ENCODE measurements around the gene DYSF. TPM values are rescaled to one million over a fixed set of nuclear protein-coding genes. Genes with fewer than 3 reads are reported as not detected.

Gene DYSF
- total and polyA plus RNA-seq, 5 donors, result 36.7 to 49.4 (median 42.1) TPM

DNA sequence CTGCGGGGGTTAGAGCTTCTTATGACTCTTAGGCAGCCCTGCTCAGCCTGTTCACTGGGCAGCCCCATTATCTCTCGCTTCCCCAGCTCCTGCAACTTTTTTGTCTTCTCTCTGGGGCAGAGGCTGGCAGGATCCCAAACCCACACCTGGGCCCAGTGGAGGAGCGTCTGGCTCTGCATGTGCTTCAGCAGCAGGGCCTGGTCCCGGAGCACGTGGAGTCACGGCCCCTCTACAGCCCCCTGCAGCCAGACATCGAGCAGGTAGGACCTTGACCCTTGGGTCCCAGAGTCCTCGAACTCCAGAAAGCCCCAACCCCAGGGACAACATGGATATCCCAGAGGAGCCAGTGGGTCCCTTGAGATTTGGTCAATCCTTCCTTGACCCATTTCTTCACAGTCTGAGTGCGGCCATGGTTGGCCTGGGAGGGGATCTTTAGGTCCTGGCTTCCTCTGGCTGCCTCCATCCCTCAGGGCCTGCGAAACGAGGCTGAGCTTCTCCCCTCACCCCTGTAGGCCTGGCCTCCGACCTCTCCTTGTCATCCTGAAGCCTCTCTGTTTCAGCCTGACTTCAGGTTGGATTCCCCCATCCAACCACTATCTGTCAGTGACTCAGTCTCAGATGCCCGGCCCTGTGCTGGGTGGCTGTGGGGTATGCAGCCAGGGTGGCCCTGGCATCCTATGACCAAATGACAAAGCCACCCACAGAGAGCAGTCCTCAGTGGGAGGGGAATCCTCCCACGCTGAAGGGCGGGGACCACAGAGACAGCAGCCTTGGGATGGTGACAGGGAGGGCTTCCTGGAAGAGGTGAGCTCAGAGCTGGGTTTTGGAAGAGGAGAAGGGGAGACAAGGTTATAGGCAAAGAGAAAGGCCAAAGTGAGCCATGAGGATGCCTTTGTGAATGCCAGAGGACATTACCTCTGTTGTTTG is 214.2 kb downstream of the DYSF start:
- no peak overlapping the region for H3K27ac ChIP-seq (ENCODE audit: low read length)
- no peaks in the 10 kb centered on the region for H3K27me3 ChIP-seq (ENCODE audit: control insufficient read depth, insufficient read depth)
- ATAC-seq (no peak), DNase-seq (no peak)
- WGBS, result 89% methylated on average over 15 of the region's 15 CpGs
- no peaks in the 10 kb centered on the region for H3K9me3 ChIP-seq (ENCODE audit: control insufficient read depth, low read length)
- H3K4me1 ChIP-seq (ENCODE audit: control insufficient read depth, insufficient read depth, low read length), result no peaks in the 10 kb centered on the region
- intact Hi-C loops (cut with DNase I), result no loop called here
- H3K4me3 ChIP-seq (ENCODE audit: low read length), result no peak overlapping the region

DNA sequence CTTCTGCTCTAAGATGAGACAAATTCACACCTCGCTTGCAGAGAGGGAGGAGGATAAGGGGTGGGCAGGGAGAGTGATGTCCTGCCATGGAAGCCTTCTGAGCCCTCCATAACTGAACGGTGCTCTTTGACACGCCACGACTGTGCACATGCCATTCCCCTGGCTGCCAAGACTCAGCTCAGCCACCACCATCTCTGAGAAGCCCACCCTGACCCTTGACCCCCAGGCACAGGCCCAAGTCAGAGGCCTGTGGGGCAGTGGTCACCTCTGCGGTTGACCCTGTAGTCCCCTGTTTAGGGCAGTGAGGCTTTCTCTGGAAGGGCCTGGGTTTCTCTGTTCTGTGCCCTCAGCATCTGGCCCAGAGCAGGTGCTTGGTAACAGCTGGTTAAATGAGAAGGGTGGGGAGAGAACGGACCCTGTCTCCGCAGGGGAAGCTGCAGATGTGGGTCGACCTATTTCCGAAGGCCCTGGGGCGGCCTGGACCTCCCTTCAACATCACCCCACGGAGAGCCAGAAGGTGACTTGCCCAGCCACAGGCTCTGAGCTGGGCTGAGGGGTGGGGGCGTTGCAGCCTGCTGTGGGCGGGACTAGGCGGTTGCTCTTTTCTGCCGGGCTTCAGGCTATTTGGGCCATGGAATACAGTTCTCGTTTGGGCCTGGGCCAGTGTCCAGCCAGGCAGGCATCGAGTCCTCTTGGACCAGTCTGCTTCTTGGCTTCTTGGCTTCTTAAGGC is 215.1 kb downstream of the DYSF start:
- no peak overlapping the region for H3K27ac ChIP-seq (ENCODE audit: low read length)
- no peaks in the 10 kb centered on the region for H3K4me1 ChIP-seq (ENCODE audit: control insufficient read depth, insufficient read depth, low read length)
- H3K4me3 ChIP-seq (ENCODE audit: low read length), result no peak overlapping the region
- no peaks in the 10 kb centered on the region for H3K27me3 ChIP-seq (ENCODE audit: control insufficient read depth, insufficient read depth)
- intact Hi-C loops (cut with DNase I), result no loop called here
- DNase-seq (peak in 1 of 3 donors; percentile 42), ATAC-seq (no peak)
- no peaks in the 10 kb centered on the region for H3K9me3 ChIP-seq (ENCODE audit: control insufficient read depth, low read length)
- WGBS, result 92% methylated on average over 17 of the region's 17 CpGs

DNA sequence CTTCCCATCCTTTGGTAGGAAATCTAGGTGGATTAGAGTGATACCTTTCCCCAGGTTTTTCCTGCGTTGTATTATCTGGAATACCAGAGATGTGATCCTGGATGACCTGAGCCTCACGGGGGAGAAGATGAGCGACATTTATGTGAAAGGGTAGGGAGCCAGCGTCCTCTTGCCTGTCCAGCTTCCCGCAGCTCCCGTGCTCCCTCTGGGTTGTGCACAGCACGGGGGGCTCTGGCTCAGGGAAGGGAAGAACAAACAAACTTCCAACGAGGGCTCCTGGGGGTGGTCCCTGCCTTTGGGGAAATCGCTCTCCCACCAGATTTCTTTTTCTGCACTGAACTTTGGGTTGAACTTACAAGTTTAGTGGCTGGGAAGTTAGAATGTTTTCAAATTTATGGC is 215.7 kb downstream of the DYSF start:
- WGBS, result 88% methylated on average over 9 of the region's 9 CpGs
- ATAC-seq (no peak), DNase-seq (no peak)
- H3K9me3 ChIP-seq (ENCODE audit: control insufficient read depth, low read length), result no peaks in the 10 kb centered on the region
- H3K27ac ChIP-seq (ENCODE audit: low read length), result no peak overlapping the region
- intact Hi-C loops (cut with DNase I), result no loop called here
- H3K27me3 ChIP-seq (ENCODE audit: control insufficient read depth, insufficient read depth), result no peaks in the 10 kb centered on the region
- H3K4me3 ChIP-seq (ENCODE audit: low read length), result no peak overlapping the region
- H3K4me1 ChIP-seq (ENCODE audit: control insufficient read depth, insufficient read depth, low read length), result no peaks in the 10 kb centered on the region

GRCh38 chr2:71669628-71670429 is 216.5 kb downstream of the DYSF start:
- intact Hi-C loops (cut with DNase I), result no loop called here
- no peaks in the 10 kb centered on the region for H3K27me3 ChIP-seq (ENCODE audit: control insufficient read depth, insufficient read depth)
- 86% methylated on average over 8 of the region's 8 CpGs for WGBS
- H3K27ac ChIP-seq (ENCODE audit: low read length), result no peak overlapping the region
- no peak for ATAC-seq
- H3K9me3 ChIP-seq (ENCODE audit: control insufficient read depth, low read length), result no peaks in the 10 kb centered on the region
- no peak overlapping the region for H3K4me3 ChIP-seq (ENCODE audit: low read length)
- no peak for DNase-seq
- H3K4me1 ChIP-seq (ENCODE audit: control insufficient read depth, insufficient read depth, low read length), result no peaks in the 10 kb centered on the region

DNA sequence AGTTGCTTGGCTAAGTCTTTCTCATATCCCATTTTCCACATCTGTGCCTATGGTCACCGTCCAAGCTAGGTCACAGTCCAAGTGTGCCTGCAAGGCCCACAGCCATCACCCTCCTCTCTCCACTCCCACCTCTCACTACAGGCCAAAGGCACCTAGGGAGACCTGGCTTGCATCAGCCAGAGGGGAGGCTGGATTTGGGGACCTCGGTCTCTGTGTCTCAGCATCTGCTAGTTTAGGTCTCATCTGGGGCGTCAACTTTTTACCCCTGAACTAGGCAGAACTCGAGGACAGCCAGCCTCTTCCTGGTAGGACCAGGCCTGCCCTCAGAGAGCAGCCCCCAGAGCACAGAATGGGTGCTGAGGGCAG is 217.1 kb downstream of the DYSF start:
- Histone ChIP-seq H3K9me3 (ENCODE audit: control insufficient read depth, low read length) (no peaks in the 10 kb centered on the region), H3K27ac (ENCODE audit: low read length) (no peak overlapping the region), H3K27me3 (ENCODE audit: control insufficient read depth, insufficient read depth) (no peaks in the 10 kb centered on the region), H3K4me1 (ENCODE audit: control insufficient read depth, insufficient read depth, low read length) (no peaks in the 10 kb centered on the region), H3K4me3 (ENCODE audit: low read length) (no peak overlapping the region)
- WGBS, result 95% methylated on average over 4 of the region's 4 CpGs
- ATAC-seq, result no peak
- no peak for DNase-seq
- intact Hi-C loops (cut with DNase I), result no loop called here

GRCh38 chr2:71671203-71671854 is 218.0 kb downstream of the DYSF start:
- 81% methylated on average over 6 of the region's 6 CpGs for WGBS
- Histone ChIP-seq H3K4me3 (ENCODE audit: low read length) (no peak overlapping the region), H3K27me3 (ENCODE audit: control insufficient read depth, insufficient read depth) (no peaks in the 10 kb centered on the region), H3K9me3 (ENCODE audit: control insufficient read depth, low read length) (no peaks in the 10 kb centered on the region), H3K27ac (ENCODE audit: low read length) (no peak overlapping the region), H3K4me1 (ENCODE audit: control insufficient read depth, insufficient read depth, low read length) (no peaks in the 10 kb centered on the region)
- intact Hi-C loops (cut with DNase I), result no loop called here
- no peak for ATAC-seq
- DNase-seq, result no peak

- Histone ChIP-seq H3K27me3 (ENCODE audit: control insufficient read depth, insufficient read depth) (no peaks in the 10 kb centered on the region), H3K27ac (ENCODE audit: low read length) (no peak overlapping the region), H3K4me3 (ENCODE audit: low read length) (no peak overlapping the region), H3K9me3 (ENCODE audit: control insufficient read depth, low read length) (no peaks in the 10 kb centered on the region), H3K4me1 (ENCODE audit: control insufficient read depth, insufficient read depth, low read length) (no peaks in the 10 kb centered on the region)
- intact Hi-C loops (cut with DNase I), result no loop called here
- peak in 1 of 2 donors; percentile 29 for ATAC-seq
- peak in 1 of 3 donors; percentile 53 for DNase-seq
- 84% methylated on average over 28 of the region's 28 CpGs for WGBS
Measured at GRCh38 chr2:71671895-71672825, 218.8 kb downstream of the DYSF start.

- no peak overlapping the region for H3K27ac ChIP-seq (ENCODE audit: low read length)
- no peak overlapping the region for H3K4me3 ChIP-seq (ENCODE audit: low read length)
- DNase-seq (peak in 1 of 3 donors; percentile 37), ATAC-seq (peak in 1 of 2 donors; percentile 15)
- 90% methylated on average over 14 of the region's 14 CpGs for WGBS
- H3K4me1 ChIP-seq (ENCODE audit: control insufficient read depth, insufficient read depth, low read length), result no peaks in the 10 kb centered on the region
- intact Hi-C loops (cut with DNase I), result no loop called here
- H3K9me3 ChIP-seq (ENCODE audit: control insufficient read depth, low read length), result no peaks in the 10 kb centered on the region
- H3K27me3 ChIP-seq (ENCODE audit: control insufficient read depth, insufficient read depth), result no peaks in the 10 kb centered on the region
Measured at GRCh38 chr2:71672826-71673795, 219.8 kb downstream of the DYSF start.

DNA sequence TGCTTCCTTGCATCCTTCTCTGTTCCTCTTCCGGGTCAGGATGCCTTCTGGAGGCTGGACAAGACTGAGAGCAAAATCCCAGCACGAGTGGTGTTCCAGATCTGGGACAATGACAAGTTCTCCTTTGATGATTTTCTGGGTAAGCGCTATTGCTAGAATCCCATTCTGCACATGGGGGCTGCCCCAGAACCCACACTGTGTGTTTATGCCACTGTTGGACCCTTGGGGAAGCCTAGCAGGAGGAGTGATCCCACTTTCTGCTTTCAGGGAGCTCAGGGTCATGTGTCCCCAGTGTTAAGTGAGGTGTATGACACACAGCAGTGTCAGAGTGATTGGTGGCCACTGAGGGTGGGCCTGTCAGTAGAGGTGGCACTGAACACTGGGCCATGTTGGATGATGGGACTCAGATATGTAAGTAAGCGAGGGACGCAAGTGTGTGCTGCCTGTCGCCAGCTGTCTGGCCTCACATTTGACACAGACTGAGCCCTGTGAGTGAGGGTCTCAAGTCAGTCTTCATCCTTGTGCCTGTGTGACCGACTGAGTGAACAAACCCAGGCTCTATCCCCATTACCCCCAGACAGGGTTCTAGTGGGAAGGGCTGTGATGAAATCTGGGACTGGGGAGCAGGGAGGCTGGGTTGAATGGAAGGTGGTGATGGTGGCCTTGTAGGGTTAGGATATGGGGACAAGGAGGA is 220.9 kb downstream of the DYSF start:
- Histone ChIP-seq H3K27me3 (ENCODE audit: control insufficient read depth, insufficient read depth) (no peaks in the 10 kb centered on the region), H3K27ac (ENCODE audit: low read length) (no peak overlapping the region), H3K4me3 (ENCODE audit: low read length) (no peak overlapping the region), H3K9me3 (ENCODE audit: control insufficient read depth, low read length) (no peaks in the 10 kb centered on the region), H3K4me1 (ENCODE audit: control insufficient read depth, insufficient read depth, low read length) (peaks cover 2% of the 10 kb centered on the region)
- DNase-seq (no peak), ATAC-seq (no peak)
- 92% methylated on average over 7 of the region's 7 CpGs for WGBS
- intact Hi-C loops (cut with DNase I), result no loop called here

Measured in right cardiac atrium (tissue), 5 donors.